Measurements from ENCODE around the gene NBPF1.
"Not testable (repeated sequence)": the region's sequence is repeated elsewhere in the genome, so short reads cannot be mapped to it uniquely, and the experiment has no call there.

The NBPF1 gene

DNA sequence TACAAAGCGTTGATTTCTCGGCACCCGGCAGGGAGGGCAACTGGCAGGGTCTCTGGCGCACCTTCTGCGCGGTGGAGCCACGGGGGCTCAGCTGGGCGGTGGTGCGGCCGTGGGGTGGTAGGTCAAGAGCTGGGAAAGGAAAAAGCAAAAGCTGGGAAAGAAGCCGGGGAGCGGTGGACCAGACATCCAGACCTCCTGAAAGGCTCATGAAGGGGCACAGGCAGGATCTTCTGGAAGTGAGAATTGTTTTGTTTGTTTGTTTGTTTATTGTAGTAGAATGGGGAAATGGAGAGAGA, 92.1 kb downstream of the NBPF1 start:
- TF ChIP-seq ZFX (IDR thresholded peaks at IDR 0.05; ENCODE audit: borderline replicate concordance): no peak
- TF ChIP-seq, protein P1, sequence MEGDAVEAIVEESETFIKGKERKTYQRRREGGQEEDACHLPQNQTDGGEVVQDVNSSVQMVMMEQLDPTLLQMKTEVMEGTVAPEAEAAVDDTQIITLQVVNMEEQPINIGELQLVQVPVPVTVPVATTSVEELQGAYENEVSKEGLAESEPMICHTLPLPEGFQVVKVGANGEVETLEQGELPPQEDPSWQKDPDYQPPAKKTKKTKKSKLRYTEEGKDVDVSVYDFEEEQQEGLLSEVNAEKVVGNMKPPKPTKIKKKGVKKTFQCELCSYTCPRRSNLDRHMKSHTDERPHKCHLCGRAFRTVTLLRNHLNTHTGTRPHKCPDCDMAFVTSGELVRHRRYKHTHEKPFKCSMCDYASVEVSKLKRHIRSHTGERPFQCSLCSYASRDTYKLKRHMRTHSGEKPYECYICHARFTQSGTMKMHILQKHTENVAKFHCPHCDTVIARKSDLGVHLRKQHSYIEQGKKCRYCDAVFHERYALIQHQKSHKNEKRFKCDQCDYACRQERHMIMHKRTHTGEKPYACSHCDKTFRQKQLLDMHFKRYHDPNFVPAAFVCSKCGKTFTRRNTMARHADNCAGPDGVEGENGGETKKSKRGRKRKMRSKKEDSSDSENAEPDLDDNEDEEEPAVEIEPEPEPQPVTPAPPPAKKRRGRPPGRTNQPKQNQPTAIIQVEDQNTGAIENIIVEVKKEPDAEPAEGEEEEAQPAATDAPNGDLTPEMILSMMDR (IDR thresholded peaks at IDR 0.05): no peak

DNA sequence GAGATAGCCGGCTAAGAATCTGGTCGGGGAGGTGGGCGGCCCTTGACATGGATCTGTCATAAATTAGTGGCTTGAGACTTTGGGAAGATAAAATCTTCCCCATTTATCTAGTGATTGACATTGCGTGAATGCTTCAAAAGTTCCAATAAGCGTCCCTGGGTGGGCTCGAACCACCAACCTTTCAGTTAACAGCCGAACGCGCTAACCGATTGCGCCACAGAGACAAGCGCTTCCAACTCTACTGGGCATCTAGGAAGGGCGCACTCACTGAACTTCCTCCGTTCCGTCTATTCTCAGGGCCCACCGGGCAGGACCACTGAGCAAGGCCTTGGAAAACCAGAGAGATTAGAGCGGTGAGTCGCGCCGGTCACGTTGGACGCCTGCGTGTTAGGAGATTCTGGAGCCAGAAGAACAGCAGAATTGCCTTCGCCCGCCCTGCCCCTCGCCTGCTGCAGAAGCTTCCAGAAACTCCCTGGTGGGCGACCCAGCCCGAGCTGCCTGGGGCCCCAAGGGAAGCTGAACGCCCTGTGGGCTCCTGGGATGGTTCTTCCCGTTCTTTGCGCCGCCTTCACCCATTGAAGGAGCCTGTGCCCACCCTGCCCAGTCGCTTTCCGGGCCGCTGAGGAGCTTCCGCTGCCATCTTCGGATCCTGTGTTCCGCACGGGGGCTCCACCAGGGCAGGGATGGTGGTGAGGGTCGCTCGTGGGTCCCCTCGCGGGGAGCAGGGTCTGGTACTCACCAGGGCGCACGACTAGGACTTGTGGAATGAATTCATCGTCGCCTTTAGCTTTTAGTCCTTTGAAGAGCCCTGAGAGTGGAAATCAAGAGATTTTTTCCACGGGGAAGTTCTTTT, 92.7 kb downstream of the NBPF1 start:
- H3K27ac ChIP-seq: not testable (repeated sequence)

More for the DNA sequence above, 92.1 kb downstream of the NBPF1 start:
- no peak overlapping the region for H3K27ac ChIP-seq

DNA sequence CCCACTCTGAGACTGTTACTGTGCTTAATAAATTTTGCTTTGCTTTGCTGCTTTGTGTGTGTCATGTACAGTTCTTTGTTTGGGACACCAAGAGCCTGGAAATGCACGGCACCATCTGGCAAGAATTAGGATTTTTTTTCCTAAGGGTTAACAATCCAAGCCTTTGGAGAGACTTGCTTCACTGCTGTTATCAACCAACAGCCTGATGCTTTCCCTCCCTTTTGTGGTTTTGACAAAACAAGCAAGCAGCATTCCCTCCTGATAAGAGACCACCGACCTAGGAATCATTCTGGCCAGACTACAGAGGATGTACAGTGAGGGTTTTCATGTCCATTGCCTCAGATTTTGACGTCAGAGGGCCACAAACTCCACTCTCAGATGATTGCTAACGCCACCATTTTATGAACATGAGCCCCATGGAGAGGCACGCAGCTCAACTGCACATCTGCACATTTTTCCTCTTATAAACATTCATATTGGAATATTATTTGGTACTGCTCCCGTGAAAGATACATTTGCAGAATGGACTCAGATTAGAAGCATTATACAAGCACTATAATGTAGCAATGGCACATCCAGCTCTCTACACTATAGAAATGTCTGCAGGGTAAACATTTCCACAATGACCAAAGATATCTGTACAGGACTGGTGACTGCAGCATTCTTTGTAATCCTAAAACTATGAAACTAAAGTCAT, 94.0 kb downstream of the NBPF1 start:
- H3K27ac ChIP-seq: not testable (repeated sequence)

DNA sequence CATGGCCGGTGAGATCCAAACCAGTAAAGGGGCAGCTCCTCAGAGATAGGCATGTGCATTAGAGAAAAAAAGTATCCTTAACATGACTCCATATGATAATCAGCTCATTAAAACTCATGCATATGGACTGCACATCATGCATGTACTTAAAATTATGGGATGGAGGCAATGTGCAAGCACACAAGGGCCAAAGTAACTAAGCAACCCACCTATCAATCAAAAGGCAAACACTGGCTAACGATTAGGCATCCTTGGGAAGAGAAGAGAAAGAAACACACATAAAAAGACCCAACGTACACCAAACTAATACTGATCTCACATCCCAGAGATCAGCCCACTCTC, 94.5 kb downstream of the NBPF1 start:
- H3K27ac ChIP-seq: not testable (repeated sequence)

DNA sequence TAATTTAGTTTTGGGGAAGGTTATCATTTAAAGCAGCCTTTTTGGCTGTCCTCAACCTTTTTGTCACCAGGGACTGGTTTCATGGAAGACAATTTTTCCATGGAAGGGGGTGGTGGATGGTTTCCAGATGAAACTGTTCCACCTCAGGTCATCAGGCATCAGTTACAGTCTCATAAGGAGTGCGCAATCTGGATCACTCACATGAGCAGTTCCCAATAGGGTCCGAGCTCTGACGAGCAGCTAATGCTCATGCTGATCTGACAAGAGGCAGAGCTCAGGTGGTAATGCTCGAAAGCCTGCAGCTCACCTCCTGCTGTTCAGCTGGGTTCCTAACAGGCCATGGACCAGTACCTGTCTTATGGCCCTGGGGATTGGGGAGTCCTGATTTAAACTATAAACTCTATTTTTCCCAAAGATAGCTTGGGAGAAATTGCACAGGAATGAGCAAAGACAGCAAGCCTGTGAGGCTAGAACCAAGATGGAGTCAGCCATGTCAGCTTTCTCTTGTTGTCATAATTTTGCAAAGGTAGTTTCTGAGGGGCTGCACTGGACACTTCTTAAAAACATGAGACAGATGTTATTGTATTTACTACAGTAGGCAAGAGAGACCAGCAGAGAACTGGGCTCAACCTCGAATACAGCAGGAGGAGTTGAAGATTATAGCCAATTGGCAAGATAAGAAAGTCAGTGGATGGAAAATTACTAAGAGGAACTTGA, 96.5 kb downstream of the NBPF1 start:
- H3K27ac ChIP-seq: not testable (repeated sequence)

DNA sequence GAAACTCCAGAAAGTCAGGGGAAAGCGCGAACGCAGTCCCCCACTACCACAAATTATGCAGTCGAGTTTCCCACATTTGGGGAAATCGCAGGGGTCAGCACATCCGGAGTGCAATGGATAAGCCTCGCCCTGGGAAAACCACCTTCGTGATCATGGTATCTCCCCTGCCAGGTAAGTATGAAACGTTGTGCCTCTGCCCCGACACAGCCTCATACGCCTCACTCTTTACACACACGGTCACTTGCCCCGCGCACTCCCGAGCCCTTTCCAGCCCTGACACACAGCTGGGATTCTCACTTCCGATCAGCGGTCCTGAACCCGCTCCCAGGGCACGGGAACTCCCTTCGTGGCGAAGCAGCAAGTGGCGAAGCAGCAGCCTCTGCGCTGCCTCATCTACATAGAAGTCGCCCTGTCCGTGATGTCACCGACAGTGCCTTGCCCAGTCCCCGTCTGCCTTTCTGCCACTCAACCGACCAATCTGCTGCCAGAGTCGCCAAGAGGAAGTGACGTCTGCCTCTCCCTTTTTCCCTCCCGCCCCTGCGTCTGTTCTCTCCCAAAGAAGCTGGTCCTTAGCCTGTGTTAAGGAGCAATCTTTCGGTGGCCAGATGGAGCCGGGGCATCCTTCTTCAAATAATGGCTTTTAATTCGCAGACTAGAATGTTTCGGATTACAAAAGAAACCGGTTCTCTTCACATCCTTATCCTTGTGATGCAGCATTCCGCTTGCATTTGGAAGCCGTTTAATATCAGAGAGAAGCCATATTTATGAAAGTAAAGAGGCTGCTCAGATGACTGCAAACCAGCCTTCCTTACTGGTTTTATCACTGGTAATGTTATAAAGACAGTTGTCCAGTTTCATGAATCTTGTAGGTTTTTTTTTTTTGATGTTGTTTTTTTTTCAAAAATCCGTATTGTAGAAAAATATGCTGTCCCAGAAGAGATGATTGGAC, 99.0 kb downstream of the NBPF1 start, which contains the start of gene RNU1-1:
RNU1-1 (minus strand) TSS at position 179 of the 949 bp plus-strand sequence.
- peak within 1 kb of the TSS; percentile 96 for H3K27ac ChIP-seq

DNA sequence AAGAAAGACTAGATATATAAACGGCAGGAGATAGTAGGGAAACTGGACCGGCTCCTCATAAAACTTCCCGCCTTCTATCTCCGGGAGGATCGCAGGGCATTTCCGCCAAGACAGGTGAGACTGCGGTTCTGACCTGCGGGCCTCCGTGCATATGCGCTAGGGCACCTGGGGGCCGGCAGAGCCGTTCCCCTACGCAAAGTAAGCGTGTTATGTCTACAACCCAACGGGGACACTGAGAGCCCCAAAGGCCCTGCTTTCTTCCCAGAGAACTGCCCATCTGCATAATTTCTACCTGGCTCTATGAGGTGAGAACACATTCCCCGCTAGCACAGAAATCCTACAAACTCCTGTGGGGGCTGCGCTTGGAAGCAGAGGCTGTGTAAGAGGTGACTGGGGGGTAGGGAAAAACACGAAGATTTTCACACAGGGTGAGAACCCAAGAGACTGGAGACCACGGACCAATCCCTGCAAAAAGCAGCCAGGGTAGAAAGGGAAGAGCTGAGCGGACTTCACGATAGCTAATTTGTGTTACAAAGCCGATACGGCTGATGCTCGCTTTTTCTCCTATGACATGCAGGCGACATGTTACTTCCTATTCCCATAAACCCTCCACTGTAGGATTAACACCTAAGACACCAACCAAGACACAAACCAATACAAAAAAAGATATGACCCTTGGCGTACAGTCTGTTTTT, 99.8 kb downstream of the NBPF1 start:
- H3K27ac ChIP-seq: peak overlapping the region; percentile 96

DNA sequence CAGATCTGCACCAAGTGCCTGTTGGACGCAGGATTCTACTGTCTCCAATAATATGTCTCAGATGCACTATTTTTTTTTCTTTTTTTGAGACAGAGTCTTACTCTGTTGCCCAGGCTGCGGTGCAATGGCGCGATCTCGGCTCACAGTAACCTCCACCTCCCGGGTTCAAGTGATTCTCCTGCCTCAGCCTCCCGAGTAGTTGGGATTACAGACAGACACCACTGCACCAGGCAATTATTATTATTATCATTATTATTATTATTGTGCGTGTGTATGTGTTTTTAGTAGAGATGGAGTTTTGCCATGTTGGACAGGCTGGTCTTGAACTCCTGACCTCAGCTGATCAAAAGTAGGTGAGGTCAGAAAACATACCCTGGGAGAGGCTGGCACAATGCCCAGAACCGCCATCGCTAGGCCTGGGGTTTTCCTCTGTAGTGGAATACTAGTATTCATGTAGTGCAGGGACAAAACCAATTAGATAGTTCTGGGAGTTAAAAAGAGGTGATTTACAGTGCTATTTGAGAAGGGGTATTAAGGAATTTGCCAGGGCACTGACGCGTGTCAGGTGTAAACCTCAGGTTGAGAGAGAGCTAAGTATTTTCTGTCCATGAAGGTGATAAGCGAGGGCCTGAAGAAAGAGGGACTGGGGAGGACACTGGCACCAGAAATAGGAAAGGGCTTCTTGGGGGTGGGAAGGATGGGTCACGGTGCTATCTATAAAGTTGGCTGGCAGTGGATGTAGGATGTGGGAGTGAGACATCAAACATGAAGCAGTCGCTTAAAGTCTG, 100.5 kb downstream of the NBPF1 start:
- H3K27ac ChIP-seq: peak overlapping the region; percentile 96

Measured in 22Rv1 (cell line).